Liver (tissue), 3 donors: ENCODE measurements around the gene SEBOX.

Source experiments
- CTCF ChIP-seq: fragments of 150-350 bp; IDR thresholded peaks from 2 replicates; pipeline ENCODE4 v1.5.1; 2017; ENCODE audit warnings: improper control_type of control experiment, low read depth, low read length; ENCODE audit not compliant: missing input control
- JUND ChIP-seq, 2 donors: IDR thresholded peaks; 2 replicates each; pipeline ENCODE4 v1.6.1; 2016; ENCODE audit warnings: antibody characterized with exemption in 2 of 2
- YY1 ChIP-seq: IDR thresholded peaks from 2 replicates; pipeline ENCODE4 v1.6.1; 2016; ENCODE audit warnings: antibody characterized with exemption, mild to moderate bottlenecking
- donor health status: healthy.
- donor health status: healthy.

GRCh38 chr17:28315846-28316705, 48.9 kb downstream of the SEBOX start:
- no peak for TF ChIP-seq CTCF
- no peak for TF ChIP-seq YY1
- no peak for TF ChIP-seq JUND (IDR thresholded peaks at IDR 0.05)
